Ecto neural progenitor cell (in vitro differentiated cells): ENCODE measurements around the gene MYDGF.
"Not testable (repeated sequence)": the region's sequence is repeated elsewhere in the genome, so short reads cannot be mapped to it uniquely, and the experiment has no call there.

ENCODE experiments used
- DNase-seq: peaks from one replicate; pipeline ENCODE4 v3.0.0-alpha.2; 2018; ENCODE audit warnings: low spot score

Gene MYDGF

GRCh38 chr19:4699826-4700692 is 29.9 kb upstream of the MYDGF start:
- no peak for DNase-seq

GRCh38 chr19:4697304-4697703 is 27.2 kb upstream of the MYDGF start:
- DNase-seq = no peak

- DNase-seq = no peak
These were observed 25.1 kb upstream of the MYDGF start for GRCh38 chr19:4695224-4695731.

GRCh38 chr19:4694211-4694987 is 24.3 kb upstream of the MYDGF start:
- no peak for DNase-seq

- DNase-seq = no peak
These were observed 23.5 kb upstream of the MYDGF start for GRCh38 chr19:4693471-4694121.

- DNase-seq = no peak
These were observed 22.9 kb upstream of the MYDGF start for GRCh38 chr19:4693078-4693350.

- DNase-seq = no peak
These were observed 22.3 kb upstream of the MYDGF start for GRCh38 chr19:4692251-4693077.

- no peak for DNase-seq
These were observed 21.2 kb upstream of the MYDGF start for GRCh38 chr19:4691373-4691772.

- DNase-seq = no peak
These were observed 20.2 kb upstream of the MYDGF start for GRCh38 chr19:4690361-4690760.

- no peak for DNase-seq
These were observed 19.3 kb upstream of the MYDGF start for GRCh38 chr19:4689403-4689802.

GRCh38 chr19:4688587-4688986 is 18.4 kb upstream of the MYDGF start:
- DNase-seq = no peak

GRCh38 chr19:4687396-4687795 is 17.3 kb upstream of the MYDGF start:
- DNase-seq = no peak

GRCh38 chr19:4686700-4687099 is 16.6 kb upstream of the MYDGF start:
- no peak for DNase-seq

- no peak for DNase-seq
These were observed 14.4 kb upstream of the MYDGF start for GRCh38 chr19:4684312-4685095.

GRCh38 chr19:4682417-4683200 is 12.5 kb upstream of the MYDGF start:
- no peak for DNase-seq

GRCh38 chr19:4680021-4680420 is 9.9 kb upstream of the MYDGF start:
- DNase-seq = not testable (repeated sequence)

- peak; percentile 91 for DNase-seq
These were observed 9.0 kb upstream of the MYDGF start for GRCh38 chr19:4678881-4679790.

GRCh38 chr19:4676955-4677731 is 7.0 kb upstream of the MYDGF start:
- peak; percentile 76 for DNase-seq
